HCT116 (cell line): Measurements from ENCODE around the gene PTPN1. TPM values are rescaled to one million over a fixed set of nuclear protein-coding genes. Genes with fewer than 3 reads are reported as not detected.

Source experiments
- ATAC-seq: fragments of 200-7000 bp; cut with Tn5 transposase; 2 replicates; pipeline ENCODE4 v1.9.1; 2020; ENCODE audit warnings: mild to moderate bottlenecking, moderate library complexity
- BruUV-seq: library from RNA; stranded (reverse); fragments of 400-500 nt; replicated peaks from 2 replicates; lab custom pipeline; 2021; lab: Mats Ljungman, UMichigan
- CTCF ChIA-PET: fragments of 300-600 bp; sonication (Branson Sonifier 250); formaldehyde crosslinking; loops from one replicate; lab custom pipeline; 2021; ENCODE audit warnings: antibody characterized with exemption; lab: Charles Lee
- POLR2A ChIA-PET: fragments of 300-600, 350-600 bp; sonication (Branson Sonifier 250); formaldehyde crosslinking; loops from one replicate; lab custom pipeline; 2021; ENCODE audit warnings: antibody characterized with exemption; lab: Charles Lee
- RAD21 ChIA-PET, 2 experiments: fragments of 300-600 bp; sonication (Branson Sonifier 250); formaldehyde crosslinking; loops; one replicate each; lab custom pipeline; 2023; ENCODE audit warnings: low total read pairs in 2 of 2; ENCODE audit not compliant: uncharacterized antibody in 2 of 2, unreplicated experiment in 2 of 2, low non-redundant PET in 1 of 2; lab: Charles Lee
- DNase-seq: peaks from one replicate; pipeline ENCODE4 v3.0.0-alpha.2; 2010; ENCODE audit warnings: low read depth, low spot score
- H2AFZ ChIP-seq: fragments of 200-600 bp; shearing (Covaris generic), sonication (generic); 2 replicates; pipeline ENCODE4 v1.6.1; 2017; ENCODE audit warnings: low read depth, mixed run types, mixed read lengths, antibody characterized with exemption, low read length; ENCODE audit not compliant: poor library complexity, severe bottlenecking
- H3K27ac ChIP-seq: 2 replicates; pipeline ENCODE4 v1.5.1; 2012; ENCODE audit warnings: low read depth, low read length
- H3K27me3 ChIP-seq: fragments of 200-600 bp; sonication (generic); 2 replicates; pipeline ENCODE4 v1.6.1; 2016; ENCODE audit warnings: mixed run types, low read length, mixed read lengths; ENCODE audit not compliant: insufficient read depth
- H3K36me3 ChIP-seq, 2 experiments: fragments of 200-500 bp in 1 of 2; fragments of 200-600 bp in 1 of 2; sonication (Bioruptor generic) in 1 of 2; sonication (generic) in 1 of 2; 2 replicates each; pipeline versions ENCODE4 v1.5.1 to v1.6.1; 2014 to 2016; ENCODE audit warnings: low read length in 2 of 2, inconsistent platforms in 1 of 2, mixed read lengths in 1 of 2, mixed run types in 1 of 2; ENCODE audit not compliant: insufficient read depth in 2 of 2, control insufficient read depth in 1 of 2
- H3K4me1 ChIP-seq, 2 experiments: fragments of 200-600 bp in 1 of 2; sonication (generic) in 1 of 2; 2 replicates each; pipeline versions ENCODE4 v1.5.1 to v1.6.1; 2012 to 2017; ENCODE audit warnings: low read length in 2 of 2, inconsistent platforms in 1 of 2, mild to moderate bottlenecking in 1 of 2, mixed read lengths in 1 of 2, mixed run types in 1 of 2, moderate library complexity in 1 of 2; ENCODE audit not compliant: insufficient read depth in 2 of 2, control insufficient read depth in 1 of 2
- H3K4me2 ChIP-seq: fragments of 200-600 bp; sonication (generic); 2 replicates; pipeline ENCODE4 v1.6.1; 2017; ENCODE audit warnings: mixed run types, low read length, mixed read lengths
- H3K4me3 ChIP-seq, 2 experiments: fragments of 200-600 bp in 1 of 2; sonication (generic) in 1 of 2; replicated peaks in 1 of 2; 2 replicates each; pipeline ENCODE4 v1.5.1; 2011 to 2016; ENCODE audit warnings: low read length in 2 of 2, control low read depth in 1 of 2, low read depth in 1 of 2, mild to moderate bottlenecking in 1 of 2, mixed read lengths in 1 of 2, mixed run types in 1 of 2
- H3K79me2 ChIP-seq: fragments of 200-600 bp; sonication (generic); 2 replicates; pipeline ENCODE4 v1.6.1; 2017; ENCODE audit warnings: mild to moderate bottlenecking, mixed run types, low read length, moderate library complexity, mixed read lengths; ENCODE audit not compliant: insufficient read depth
- H3K9ac ChIP-seq: fragments of 200-600 bp; sonication (generic); 2 replicates; pipeline ENCODE4 v1.6.1; 2016; ENCODE audit warnings: low read length, mixed read lengths
- H3K9me2 ChIP-seq: fragments of 200-600 bp; sonication (generic), shearing (Covaris generic); 2 replicates; pipeline ENCODE4 v1.6.1; 2017; ENCODE audit warnings: mixed run types, mild to moderate bottlenecking, moderate library complexity; ENCODE audit not compliant: insufficient read depth
- H3K9me3 ChIP-seq, 2 experiments: fragments of 200-500 bp in 1 of 2; fragments of 200-600 bp in 1 of 2; sonication (Bioruptor generic) in 1 of 2; sonication (generic) in 1 of 2; 2 replicates each; pipeline ENCODE4 v1.6.1; 2014 to 2017; ENCODE audit warnings: low read length in 2 of 2, mixed read lengths in 2 of 2, inconsistent platforms in 1 of 2, low read depth in 1 of 2, mild to moderate bottlenecking in 1 of 2, mixed run types in 1 of 2, moderate library complexity in 1 of 2; ENCODE audit not compliant: control insufficient read depth in 1 of 2, insufficient read depth in 1 of 2
- H4K20me1 ChIP-seq: fragments of 200-600 bp; sonication (generic), shearing (Covaris generic); 2 replicates; pipeline ENCODE4 v1.6.1; 2017; ENCODE audit warnings: mixed run types, mild to moderate bottlenecking, moderate library complexity; ENCODE audit not compliant: insufficient read depth
- EGR1 ChIP-seq: IDR thresholded peaks from 2 replicates; pipeline ENCODE4 v1.6.1; 2012; ENCODE audit warnings: low read depth
- EZH2 ChIP-seq: fragments of 200-600 bp; sonication (generic); IDR thresholded peaks from 2 replicates; pipeline ENCODE4 v1.6.1; 2017; ENCODE audit warnings: antibody characterized with exemption, mixed run types
- RAD21 ChIP-seq: IDR thresholded peaks from 2 replicates; pipeline ENCODE4 v1.6.1; 2012; ENCODE audit warnings: low read depth, mild to moderate bottlenecking
- TCF7L2 ChIP-seq: IDR thresholded peaks from 2 replicates; pipeline ENCODE4 v1.7.0; 2011; ENCODE audit warnings: borderline replicate concordance, inconsistent platforms; ENCODE audit not compliant: insufficient read depth, insufficient read length; ENCODE audit errors: extremely low read depth
- ZFX ChIP-seq: fragments of 450-650 bp; IDR thresholded peaks from 2 replicates; pipeline ENCODE4 v1.6.1; 2017
- intact Hi-C: fragments of 100-400 bp; cut with micrococcal nuclease; formaldehyde crosslinking; loops from 2 replicates; pipeline ENCODE4 v1.10.0; 2022
- total RNA-seq: library from RNA; stranded (reverse); gene quantifications from one replicate; pipeline ENCODE4 v1.2.1, GENCODE V29; 2021; ENCODE audit not compliant: unreplicated experiment
- TF ChIP-seq, protein P1 (sequence below), 3 experiments: fragments of 200-600 bp in 1 of 3; sonication (generic) in 1 of 3; IDR thresholded peaks in 2 of 3; conservative IDR thresholded peaks in 1 of 3; 2 replicates each; pipeline ENCODE4 v1.5.1; 2012 to 2017; ENCODE audit warnings: low read depth in 2 of 3, low read length in 2 of 3, antibody characterized with exemption in 1 of 3, borderline replicate concordance in 1 of 3, control low read depth in 1 of 3, mild to moderate bottlenecking in 1 of 3, mixed read lengths in 1 of 3, mixed run types in 1 of 3, moderate library complexity in 1 of 3; ENCODE audit not compliant: insufficient read depth in 1 of 3
- TF ChIP-seq, protein P2 (sequence below): IDR thresholded peaks from 2 replicates; pipeline ENCODE4 v1.6.1; 2011; ENCODE audit warnings: mild to moderate bottlenecking, low read length, moderate library complexity; ENCODE audit not compliant: insufficient replicate concordance; ENCODE audit errors: extremely low read depth

The PTPN1 gene
- total RNA-seq, 1 experiment from 2014 or later, result 47.5 TPM

DNA sequence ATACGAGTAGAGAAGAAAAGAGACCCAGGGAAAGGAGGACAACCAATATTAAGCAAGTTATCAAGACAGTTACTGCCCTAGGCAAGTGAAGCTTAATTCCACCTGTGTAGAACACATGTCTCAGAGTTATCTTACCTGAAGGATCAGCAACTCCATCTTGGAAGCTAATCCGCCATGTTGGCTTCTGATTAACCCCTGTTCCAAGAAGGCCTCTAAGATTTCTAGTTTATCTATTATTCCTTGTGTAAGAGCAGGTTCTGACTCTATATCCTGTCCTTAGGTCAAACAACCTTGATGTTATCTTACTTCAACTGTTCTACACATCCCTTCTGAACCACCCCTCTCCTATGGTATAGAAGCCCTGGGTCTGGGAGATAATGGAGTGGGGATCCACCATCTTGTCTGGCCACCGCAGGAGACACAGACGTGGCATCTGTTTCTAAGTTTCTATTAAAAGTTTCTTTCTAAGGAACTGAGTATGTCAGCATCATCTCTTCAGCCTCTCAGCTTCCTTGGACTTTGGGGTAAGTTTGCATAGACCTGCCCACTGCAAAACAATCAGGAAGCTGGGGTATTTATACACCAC lies 27.7 kb upstream of the PTPN1 start:
- TSS peak; percentile 76 for BruUV-seq
- H3K4me3 ChIP-seq, result peak overlapping the region in 1 of 2 experiments; percentile 57; a peak in 2 of 4 replicates

DNA sequence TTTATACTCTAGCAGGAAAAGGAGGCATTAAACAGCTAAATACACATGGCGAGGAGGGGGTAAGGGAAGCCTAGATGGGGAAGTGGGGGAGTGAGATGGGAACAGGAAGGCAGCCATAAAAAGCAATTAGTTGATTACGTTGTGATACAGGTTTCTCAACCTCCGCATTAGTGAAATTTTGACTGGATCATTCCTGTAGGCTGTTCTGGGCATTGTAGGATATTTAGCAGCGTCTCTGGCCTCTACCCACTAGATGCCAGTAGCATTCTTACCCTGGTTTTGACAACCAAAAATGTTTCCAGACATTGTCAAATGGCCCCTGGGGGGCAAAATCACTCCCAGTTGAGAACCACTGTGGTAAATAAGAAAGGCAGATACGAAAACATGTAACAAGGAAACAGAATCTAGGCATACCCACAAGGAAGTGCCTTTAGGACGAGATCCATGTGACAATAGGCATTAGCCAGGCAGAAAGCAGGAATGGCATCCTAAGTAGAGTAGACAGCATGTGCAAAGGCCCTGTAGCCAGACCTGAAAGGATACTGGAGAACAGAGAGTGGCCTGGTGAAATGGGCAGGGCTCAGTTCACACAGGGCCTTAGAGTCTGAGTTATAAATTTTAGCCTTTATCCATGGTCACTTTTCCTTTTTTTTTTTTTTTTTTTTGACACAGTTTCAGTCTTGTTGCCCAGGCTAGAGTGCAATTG lies 25.8 kb upstream of the PTPN1 start:
- ATAC-seq (no peak), DNase-seq (no peak)
- no peaks in the 10 kb centered on the region for H3K36me3 ChIP-seq
- no peaks in the 10 kb centered on the region for H4K20me1 ChIP-seq
- BruUV-seq, result no TSS peak
- H3K27me3 ChIP-seq, result no peaks in the 10 kb centered on the region
- peak overlapping the region in 1 of 2 experiments; percentile 57; a peak in 1 of 4 replicates for H3K4me3 ChIP-seq
- H3K4me2 ChIP-seq, result peak overlapping the region; percentile 77
- ChIA-PET CTCF (interaction anchor here (1.0 to 1.5 kb wide), 6 partner anchors 8 to 104 kb away, joined by 3 to 9 read pairs (median 6); no protein-coding TSS in a partner anchor), POLR2A (interaction anchor here (0.9 to 1.6 kb wide), 4 partner anchors 9 to 369 kb away, joined by 3 to 6 read pairs (median 4); partner anchors contain the start of gene CEBPB), RAD21 (no interaction called here)
- intact Hi-C loops, result no loop called here
- H3K9ac ChIP-seq, result peak overlapping the region; percentile 59
- no peaks in the 10 kb centered on the region for H3K9me3 ChIP-seq
- H3K4me1 ChIP-seq, result peaks cover 8 to 25% of the 10 kb centered on the region in 2 experiments; a peak in 3 of 4 replicates
- H3K79me2 ChIP-seq, result no peaks in the 10 kb centered on the region
- no peaks in the 10 kb centered on the region for H3K9me2 ChIP-seq
- peak overlapping the region; percentile 55; the same call in 1 of the 2 replicates for H3K27ac ChIP-seq
- TF ChIP-seq ZFX (no peak), EZH2 (no peak), RAD21 (peak; percentile 46), TCF7L2 (no peak)
- TF ChIP-seq, protein P1, sequence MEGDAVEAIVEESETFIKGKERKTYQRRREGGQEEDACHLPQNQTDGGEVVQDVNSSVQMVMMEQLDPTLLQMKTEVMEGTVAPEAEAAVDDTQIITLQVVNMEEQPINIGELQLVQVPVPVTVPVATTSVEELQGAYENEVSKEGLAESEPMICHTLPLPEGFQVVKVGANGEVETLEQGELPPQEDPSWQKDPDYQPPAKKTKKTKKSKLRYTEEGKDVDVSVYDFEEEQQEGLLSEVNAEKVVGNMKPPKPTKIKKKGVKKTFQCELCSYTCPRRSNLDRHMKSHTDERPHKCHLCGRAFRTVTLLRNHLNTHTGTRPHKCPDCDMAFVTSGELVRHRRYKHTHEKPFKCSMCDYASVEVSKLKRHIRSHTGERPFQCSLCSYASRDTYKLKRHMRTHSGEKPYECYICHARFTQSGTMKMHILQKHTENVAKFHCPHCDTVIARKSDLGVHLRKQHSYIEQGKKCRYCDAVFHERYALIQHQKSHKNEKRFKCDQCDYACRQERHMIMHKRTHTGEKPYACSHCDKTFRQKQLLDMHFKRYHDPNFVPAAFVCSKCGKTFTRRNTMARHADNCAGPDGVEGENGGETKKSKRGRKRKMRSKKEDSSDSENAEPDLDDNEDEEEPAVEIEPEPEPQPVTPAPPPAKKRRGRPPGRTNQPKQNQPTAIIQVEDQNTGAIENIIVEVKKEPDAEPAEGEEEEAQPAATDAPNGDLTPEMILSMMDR (IDR thresholded peaks at IDR 0.05 in 2 of 3, conservative IDR thresholded peaks at IDR 0.05 in 1 of 3; ENCODE audit: borderline replicate concordance in 1 of 3, insufficient read depth in 1 of 3, low read depth in 2 of 3, low read length in 2 of 3), result peak in 1 of 3 experiments; percentile 35; a peak in 1 of 6 replicates
- no peak overlapping the region for H2AFZ ChIP-seq

More for the DNA sequence above, 27.7 kb upstream of the PTPN1 start:
- no peaks in the 10 kb centered on the region for H3K27me3 ChIP-seq
- ChIA-PET RAD21 (no interaction called here), POLR2A (interaction anchor here (1.0 kb wide), 1 partner anchor 10 kb away, joined by 5 read pairs; no protein-coding TSS in a partner anchor), CTCF (interaction anchor here (1.4 to 1.5 kb wide), 2 partner anchors 91 to 106 kb away, joined by 3 to 6 read pairs; no protein-coding TSS in a partner anchor)
- H4K20me1 ChIP-seq, result no peaks in the 10 kb centered on the region
- no peaks in the 10 kb centered on the region for H3K9me3 ChIP-seq
- no peak overlapping the region for H3K27ac ChIP-seq
- peaks cover 14 to 37% of the 10 kb centered on the region in 2 experiments; a peak in 3 of 4 replicates for H3K4me1 ChIP-seq
- no peak for TF ChIP-seq EGR1
- TF ChIP-seq, protein P2, sequence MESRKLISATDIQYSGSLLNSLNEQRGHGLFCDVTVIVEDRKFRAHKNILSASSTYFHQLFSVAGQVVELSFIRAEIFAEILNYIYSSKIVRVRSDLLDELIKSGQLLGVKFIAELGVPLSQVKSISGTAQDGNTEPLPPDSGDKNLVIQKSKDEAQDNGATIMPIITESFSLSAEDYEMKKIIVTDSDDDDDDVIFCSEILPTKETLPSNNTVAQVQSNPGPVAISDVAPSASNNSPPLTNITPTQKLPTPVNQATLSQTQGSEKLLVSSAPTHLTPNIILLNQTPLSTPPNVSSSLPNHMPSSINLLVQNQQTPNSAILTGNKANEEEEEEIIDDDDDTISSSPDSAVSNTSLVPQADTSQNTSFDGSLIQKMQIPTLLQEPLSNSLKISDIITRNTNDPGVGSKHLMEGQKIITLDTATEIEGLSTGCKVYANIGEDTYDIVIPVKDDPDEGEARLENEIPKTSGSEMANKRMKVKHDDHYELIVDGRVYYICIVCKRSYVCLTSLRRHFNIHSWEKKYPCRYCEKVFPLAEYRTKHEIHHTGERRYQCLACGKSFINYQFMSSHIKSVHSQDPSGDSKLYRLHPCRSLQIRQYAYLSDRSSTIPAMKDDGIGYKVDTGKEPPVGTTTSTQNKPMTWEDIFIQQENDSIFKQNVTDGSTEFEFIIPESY, result no peak
- H2AFZ ChIP-seq, result no peak overlapping the region
- no peaks in the 10 kb centered on the region for H3K79me2 ChIP-seq
- H3K36me3 ChIP-seq, result no peaks in the 10 kb centered on the region
- H3K9me2 ChIP-seq, result no peaks in the 10 kb centered on the region
- intact Hi-C loops, result no loop called here
- ATAC-seq, result no peak
- H3K4me2 ChIP-seq, result peak overlapping the region; percentile 77
- H3K9ac ChIP-seq, result no peak overlapping the region
- no peak for DNase-seq
